HG03103 (cell line): ENCODE data around the gene LGI4.

ENCODE experiments used
- ATAC-seq: cut with Tn5 transposase; IDR thresholded peaks from one replicate; pipeline ENCODE4 v1.9.1; 2021; ENCODE audit warnings: low read depth; ENCODE audit not compliant: unreplicated experiment

LGI4 gene

GRCh38 chr19:35134601-35135242 is at the start of gene LGI4:
Gene LGI4, minus strand, starts transcription at chr19:35135059. Its CDS starts 379 bp downstream, at chr19:35134680.
- no peak for ATAC-seq

GRCh38 chr19:35184267-35184666 is 49.4 kb upstream of the LGI4 start:
- ATAC-seq, result no peak

DNA sequence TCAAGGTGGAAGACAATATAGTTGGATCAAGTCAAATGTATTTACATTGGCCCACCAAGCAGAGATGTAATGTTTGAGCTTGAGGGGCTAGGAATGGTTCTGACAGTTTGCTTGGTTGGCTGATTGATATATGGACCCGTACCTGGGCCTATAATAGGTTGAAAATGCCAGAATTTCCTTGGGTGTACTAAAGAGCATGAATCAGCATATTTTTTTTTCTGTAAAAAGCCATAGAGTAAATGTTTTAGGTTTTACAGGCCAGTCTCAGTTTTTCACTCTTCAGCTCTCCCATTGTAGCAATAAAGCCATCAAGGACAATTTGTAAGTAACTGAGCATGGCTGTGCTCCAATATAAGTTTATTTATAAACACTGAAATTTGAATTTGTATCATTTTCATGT is 46.5 kb upstream of the LGI4 start:
- no peak for ATAC-seq

DNA sequence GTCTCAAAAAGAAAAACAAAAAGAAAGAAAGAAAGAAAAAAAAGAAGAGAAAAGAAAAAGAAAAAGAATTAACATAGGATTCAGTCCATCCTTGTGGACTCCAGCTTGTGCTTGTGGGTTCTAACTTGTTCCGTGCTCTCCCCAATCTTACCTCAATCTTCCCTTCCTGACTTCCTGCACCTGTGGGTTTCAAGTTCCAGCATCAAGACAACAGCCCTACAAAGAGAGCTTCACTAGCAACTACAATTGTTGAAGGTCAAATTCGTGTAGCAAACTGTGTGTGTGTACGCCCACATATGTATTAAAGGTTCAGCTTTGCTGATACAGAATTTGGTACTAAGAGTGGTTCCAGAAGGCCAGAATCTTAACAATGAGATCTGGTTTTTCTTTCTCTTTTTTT is 45.0 kb upstream of the LGI4 start:
- ATAC-seq, result no peak

GRCh38 chr19:35178701-35179100 is 43.8 kb upstream of the LGI4 start:
- ATAC-seq, result no peak

- ATAC-seq, result no peak
Observed at GRCh38 chr19:35177377-35178274, 42.8 kb upstream of the LGI4 start.

DNA sequence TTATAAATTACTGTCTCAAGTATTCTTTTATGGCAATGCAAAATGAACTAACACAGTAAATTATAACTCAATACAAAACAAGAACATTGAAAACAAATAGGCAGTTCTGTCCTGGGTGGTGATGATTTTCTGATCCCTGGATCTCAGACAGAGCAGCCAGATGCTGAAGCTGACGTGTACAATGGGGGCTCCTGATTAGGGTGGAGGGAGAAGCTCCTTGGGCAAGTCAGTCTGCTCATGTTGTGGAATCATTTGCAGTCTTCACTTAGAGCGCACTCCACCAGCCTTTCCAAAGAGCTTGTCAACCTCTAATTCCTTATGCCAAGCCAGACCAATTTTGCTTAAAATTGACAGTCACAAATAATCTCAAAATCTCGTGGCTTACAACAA is 41.3 kb upstream of the LGI4 start:
- no peak for ATAC-seq

GRCh38 chr19:35174226-35174625 is 39.4 kb upstream of the LGI4 start:
- no peak for ATAC-seq

DNA sequence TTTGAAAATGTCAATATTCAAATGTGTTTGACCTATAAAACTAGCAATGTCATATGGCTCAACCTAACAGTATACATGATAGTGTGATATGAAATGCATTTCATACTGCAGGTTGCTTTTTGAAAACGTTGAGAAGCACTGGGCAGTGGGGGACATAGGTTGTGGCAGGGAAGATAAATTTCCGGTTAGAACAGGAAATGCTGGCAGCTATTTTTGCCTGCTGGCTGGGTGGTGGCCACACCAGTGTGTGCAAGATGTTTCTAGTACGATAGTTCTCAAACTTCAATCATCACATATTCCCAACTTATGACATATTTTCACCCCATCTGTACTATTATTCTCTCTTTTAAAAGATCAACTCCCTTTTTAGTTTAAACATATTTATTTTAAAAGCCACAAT is 36.9 kb upstream of the LGI4 start:
- ATAC-seq, result no peak

GRCh38 chr19:35170359-35171061 is 35.7 kb upstream of the LGI4 start:
- ATAC-seq, result no peak

DNA sequence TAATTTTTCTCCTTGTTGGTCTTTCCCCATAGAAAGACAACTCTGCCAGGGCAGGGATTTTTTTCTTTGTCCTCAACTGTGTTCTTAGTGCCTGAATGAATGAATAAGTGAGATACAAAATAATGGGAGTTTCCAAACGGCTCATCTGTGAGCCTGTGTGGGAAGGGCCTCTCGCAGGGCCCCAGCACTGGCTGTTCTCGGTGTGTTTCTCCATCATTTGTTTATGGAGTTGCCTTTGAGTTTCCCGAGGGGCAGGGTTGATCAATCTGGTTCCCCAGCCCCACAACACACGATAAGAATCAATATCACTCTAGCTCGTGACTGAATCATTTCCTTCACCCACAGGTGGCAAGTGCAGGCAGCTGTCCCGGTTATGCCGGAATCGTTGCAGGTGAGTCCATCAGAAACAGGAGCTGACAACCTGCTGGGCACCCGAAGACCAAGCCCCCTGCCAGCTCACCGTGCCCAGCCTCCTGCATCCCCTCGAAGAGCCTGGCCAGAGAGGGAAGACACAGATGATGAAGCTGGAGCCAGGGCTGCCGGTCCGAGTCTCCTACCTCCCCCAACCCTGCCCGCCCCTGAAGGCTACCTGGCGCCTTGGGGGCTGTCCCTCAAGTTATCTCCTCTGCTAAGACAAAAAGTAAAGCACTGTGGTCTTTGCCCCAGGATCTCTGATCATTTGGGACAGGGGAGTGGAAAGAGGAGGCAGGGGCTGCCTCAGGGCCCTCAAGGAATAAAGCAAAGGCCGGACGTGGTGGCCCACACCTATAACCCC is 34.5 kb upstream of the LGI4 start:
- ATAC-seq, result no peak

DNA sequence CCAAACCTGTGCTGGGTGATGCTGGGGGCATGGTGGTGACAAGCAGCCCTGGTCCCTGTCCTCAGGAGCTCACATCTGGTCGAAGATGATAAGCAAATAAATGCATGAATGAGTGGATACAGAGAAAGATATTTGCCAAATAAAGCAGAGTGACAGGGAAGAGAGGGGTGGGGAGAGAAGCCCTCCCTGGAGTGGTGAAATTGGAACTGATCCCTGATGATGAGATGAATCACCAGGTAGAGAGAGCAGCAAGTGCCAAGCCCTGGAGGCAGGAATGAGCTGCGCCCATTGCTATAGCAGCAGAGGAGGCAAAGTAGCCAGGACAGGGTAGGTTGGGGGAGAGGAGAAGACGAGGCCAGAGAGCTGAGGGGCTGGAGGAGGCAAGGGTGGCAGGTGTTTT is 33.3 kb upstream of the LGI4 start:
- ATAC-seq, result no peak

- no peak for ATAC-seq
Observed at GRCh38 chr19:35167251-35168119, 32.6 kb upstream of the LGI4 start.

- ATAC-seq, result no peak
Observed at GRCh38 chr19:35166100-35167063, 31.5 kb upstream of the LGI4 start.

- ATAC-seq, result no peak
Observed at GRCh38 chr19:35165200-35166058, 30.6 kb upstream of the LGI4 start.

- ATAC-seq, result no peak
Observed at GRCh38 chr19:35164418-35164817, 29.6 kb upstream of the LGI4 start.

DNA sequence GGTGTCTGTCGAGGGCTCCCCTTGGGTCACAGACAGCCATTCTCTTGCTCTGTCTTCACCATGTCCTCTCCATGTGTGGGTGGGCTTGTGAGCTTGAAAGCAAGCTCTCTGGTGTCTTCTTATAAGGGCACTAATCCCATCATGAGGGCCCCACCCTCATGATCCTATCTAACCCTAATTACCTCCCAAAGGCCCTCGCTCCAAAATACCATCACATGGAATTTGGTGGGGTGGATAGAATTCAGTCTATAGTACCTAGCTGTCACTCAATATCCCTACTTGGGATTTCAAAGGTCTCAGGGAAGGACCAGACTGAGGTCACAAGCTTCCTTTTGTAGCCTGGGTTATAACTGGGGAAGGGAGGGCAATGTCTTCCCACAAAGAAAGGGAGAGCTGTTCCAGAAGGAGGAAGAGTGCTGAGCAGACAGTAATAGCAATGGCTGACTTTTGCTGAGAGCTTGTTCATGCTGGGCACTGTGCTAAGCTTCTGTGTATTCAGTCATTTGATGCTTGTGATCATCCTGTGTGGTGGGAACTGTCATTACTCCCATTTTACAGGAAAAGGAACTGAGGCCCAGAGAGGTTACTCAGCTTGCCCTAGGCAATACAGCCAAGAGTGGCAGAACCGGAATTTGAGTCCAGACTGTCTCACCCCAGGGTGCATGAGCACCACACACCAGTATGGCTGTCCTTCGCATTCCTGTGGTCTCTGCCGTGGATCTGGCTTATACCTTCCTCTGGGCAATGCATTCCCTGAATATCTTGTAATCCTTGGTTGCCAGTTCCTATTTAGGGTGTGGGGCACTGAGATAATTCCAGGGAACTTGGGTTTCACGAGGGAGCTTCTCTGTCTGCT is 27.8 kb upstream of the LGI4 start:
- no peak for ATAC-seq
